ENCODE data around the gene LSM3.

Gene LSM3

DNA sequence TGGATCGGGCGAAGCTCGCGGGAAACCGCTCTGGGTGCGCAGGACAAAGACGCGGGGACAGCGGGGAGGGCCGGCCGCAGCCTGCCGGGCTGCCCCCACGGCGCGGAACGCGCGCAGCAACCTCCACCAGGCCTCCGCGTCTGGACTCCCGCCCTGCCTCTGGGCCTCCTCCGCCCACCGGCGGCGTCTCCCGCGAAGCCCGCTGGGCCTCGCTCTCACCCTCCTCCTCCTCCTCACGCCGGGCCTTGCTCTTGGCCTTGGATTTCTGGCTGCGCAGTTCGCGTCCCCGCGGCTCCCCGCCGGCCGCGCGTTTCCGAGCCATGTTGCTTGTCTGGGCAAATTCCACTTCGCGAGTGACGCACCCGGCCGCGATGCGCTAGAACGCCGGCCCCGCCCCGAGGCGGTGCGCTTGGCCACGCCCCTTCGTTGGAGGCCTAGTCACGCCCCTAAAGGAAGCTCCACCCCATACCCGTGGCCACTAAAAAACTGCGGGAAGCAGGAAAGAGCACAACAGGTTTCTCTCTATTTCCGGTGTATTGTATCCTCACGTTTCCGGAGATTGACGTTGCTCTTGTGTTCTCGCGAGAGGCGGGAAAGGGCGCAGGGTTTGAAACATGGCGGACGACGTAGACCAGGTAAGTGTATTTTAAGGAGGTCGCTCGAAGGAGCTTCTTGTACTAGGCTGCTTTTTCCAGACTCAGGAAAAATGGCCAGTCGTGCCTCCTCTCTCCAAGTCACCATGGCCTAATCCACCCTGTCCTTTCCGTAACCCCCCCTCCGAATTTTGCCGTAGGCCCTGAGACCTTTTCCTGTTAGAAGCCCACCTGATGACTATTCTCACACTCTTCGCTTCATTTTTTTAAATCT, at the start of gene LSM3, which contains the start of gene XPC:
Gene LSM3 (plus strand): TSS at position 571 of the 867 bp plus-strand sequence. CDS start 44 bp downstream, at position 615.
Gene XPC (minus strand): TSS at position 355 of the 867 bp plus-strand sequence. CDS start 33 bp downstream, at position 322.
- peak; percentile 96 for DNase-seq (ENCODE audit: low read depth)

DNA sequence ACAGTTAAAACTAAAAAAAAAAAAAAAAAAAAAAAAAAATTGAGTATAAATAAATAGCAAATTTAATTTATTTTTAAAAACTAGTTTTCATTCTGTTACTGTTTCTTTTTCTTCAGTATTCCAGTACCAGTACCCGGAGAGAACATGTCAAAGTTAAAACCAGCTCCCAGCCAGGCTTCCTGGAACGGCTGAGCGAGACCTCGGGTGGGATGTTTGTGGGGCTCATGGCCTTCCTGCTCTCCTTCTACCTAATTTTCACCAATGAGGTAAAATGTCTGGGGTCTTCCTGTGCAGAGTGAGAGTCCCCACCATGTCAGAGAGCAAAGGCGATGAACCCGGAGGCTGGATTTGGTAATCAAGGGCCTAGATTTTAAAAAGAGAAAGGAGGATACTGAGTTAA, 49.3 kb upstream of the LSM3 start:
- DNase-seq (ENCODE audit: low read depth): no peak

DNA sequence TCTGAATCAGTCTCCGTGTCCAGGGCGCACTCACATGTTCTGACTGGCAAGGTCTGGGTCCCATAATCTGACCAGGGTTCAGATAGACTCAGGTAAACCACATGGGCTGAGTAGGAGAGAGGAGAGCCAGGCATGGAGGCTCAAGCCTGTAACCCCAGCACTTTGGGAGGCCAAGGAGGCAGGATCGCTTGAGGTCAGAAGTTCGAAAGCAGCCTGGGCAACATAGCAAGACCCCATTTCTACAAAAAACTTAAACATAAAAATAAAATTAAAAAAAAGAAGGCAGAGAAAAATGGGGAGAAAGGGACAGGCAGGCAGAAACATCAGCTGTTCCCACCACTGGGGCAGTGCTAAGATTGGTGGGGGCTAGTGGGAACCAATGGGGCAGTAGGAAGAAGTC, 48.4 kb upstream of the LSM3 start:
- no peak for DNase-seq (ENCODE audit: low read depth)

DNA sequence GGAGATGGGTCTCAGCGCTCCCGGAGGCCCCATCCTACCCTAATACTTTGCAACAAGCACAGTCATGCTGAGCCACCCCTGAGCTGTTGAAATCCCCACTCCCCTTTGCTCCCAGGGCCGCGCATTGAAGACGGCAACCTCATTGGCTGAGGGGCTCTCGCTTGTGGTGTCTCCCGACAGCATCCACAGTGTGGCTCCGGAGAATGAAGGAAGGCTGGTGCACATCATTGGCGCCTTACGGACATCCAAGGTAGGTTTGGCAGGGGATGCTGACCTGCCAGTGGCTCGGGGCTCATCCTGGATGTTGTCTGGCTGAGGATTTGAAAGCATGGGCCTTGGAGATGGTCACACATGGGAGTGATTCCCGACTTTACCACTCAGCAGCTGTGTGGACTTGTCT, 47.9 kb upstream of the LSM3 start:
- no peak for DNase-seq (ENCODE audit: low read depth)

DNA sequence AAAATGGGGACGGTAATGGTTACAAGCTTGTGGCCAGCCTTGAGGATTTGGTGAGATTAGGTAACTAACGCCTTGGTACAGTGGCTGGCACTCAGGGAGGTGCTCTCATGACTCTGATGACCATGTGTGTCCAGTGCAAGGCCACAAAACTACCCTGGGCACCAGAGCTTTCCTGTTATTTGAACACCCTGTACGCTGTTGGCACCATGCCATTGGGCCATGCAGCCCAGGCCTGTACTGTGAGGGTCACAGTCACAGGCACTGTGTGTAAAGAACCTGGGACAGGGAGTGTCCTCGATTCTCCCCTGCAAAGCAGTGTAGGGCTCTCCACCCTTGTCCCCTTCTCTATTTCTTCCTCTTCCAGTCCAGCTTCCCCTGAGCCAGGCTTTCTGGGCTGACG, 47.5 kb upstream of the LSM3 start:
- DNase-seq (ENCODE audit: low read depth): no peak

DNA sequence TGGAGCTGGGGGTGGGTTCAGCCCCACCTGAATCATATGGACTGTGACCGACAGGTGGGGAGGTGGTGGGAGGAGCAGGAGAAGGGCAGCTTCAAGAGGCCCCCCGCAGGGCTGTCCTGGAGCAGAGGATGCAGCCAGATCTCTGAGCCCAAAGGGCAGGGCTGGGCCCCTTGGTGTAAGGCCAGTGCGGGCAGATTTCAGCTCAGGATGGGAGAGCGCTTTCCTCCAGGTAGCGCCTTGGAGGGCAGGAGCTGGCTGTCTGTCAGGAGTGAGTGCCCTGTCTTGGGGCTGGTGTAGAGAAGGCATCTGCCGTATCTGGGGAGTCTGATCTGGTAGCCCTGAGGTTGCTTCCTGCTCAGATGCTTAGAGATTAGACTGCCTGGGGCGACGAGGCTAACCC, 46.5 kb upstream of the LSM3 start:
- DNase-seq (ENCODE audit: low read depth): no peak

DNA sequence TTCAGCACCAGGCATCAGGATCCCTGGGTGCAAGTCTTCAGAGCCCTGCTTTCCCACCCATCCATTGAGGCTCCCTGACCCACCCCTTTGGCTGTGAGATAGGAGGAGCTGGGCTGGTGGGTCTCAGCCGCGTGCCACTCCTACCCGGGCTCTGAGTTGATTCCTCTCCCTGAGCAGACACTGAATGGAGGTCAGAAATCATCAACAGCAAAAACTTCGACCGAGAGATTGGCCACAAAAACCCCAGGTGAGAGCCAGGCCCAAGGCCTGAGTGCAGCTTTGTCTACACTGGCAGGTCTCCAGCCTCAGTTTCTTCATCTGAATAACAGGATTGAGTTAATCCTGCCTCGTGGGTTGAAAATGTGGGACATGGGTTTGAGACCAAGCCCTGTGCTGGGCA, 45.9 kb upstream of the LSM3 start:
- DNase-seq (ENCODE audit: low read depth): no peak

DNA sequence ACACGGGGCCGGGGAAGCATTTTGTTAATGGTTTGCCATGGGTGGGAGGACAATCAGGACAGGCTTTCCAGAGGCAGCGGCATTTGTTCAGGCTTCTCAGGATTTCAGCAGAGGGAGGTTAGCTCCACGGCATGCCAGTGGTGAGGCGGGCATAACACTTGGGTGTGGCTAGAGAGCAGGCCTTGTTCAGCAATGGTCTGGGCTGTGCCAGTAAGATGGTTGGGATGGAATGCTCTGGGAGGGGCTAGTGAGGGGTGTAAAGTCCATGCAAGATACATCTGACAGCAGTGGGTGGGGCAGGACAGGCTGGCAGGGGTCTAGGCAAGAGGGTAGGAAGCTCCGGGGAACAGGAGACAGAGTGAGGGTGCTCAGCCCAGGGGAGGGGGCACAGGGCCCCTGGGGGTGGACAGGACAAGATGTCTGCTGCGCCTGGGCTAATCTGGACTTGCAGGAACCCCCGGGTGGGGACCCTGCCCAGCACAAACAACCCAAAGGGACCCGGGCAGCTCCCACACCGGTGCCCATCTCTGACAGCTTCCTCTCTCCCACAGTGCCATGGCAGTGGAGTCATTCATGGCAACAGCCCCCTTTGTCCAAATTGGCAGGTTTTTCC, 45.3 kb upstream of the LSM3 start:
- no peak for DNase-seq (ENCODE audit: low read depth)

DNA sequence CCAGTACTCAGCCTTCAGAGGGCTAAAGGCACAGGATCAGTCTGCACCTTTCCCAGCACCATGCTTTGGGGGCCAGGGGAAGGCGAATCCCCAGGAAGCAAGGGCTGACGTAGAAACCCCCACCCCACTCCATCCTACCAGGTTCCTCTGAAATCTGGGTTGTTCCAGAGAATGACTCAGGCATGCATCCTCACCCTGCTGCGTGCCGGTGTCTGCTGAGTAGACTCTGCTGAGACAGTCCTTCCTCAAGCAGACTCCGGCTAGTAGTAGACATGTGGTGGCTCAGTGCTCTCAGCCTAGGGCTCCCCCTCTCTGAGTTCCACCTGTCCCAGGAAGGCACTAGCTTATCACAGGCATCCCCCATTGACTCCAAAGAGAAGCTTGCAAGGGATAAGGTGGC, 44.7 kb upstream of the LSM3 start:
- no peak for DNase-seq (ENCODE audit: low read depth)

DNA sequence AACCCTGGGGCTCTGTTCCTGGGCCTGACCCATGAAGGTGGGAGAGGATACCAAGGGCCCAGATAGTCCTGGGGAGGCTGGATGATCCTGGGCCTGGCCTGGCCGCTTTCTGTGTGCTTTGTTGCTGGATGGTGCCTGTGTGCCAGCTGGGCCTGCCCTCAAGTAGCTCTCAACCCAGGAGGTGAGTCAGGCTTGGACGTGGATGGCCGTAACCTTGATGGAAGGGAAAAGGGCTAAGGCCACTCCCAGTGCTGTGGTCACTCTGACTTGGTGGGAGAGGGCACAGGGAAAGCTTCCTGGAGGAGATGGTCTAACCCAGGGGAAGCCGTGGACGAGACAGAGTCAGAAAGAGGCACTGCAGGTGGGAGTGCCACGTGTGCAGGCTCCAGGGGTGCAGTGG, 44.3 kb upstream of the LSM3 start:
- DNase-seq (ENCODE audit: low read depth): no peak

DNA sequence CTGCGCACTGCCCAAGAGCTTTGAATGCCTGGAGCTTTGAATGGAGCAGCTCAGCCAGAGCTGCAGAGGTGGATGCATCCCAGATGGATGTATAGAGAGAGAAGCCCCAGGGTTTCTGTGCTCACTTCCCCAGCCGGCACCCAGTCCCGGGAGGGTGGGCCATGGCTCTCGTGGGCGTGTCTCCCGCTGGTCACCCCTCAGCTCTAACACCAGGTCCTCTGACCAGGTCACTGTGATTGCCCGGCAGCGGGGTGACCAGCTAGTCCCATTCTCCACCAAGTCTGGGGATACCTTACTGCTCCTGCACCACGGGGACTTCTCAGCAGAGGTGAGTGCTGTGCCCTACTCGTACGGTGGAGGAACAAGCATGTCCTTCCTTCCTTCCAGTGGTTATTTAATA, 43.0 kb upstream of the LSM3 start:
- no peak for DNase-seq (ENCODE audit: low read depth)

DNA sequence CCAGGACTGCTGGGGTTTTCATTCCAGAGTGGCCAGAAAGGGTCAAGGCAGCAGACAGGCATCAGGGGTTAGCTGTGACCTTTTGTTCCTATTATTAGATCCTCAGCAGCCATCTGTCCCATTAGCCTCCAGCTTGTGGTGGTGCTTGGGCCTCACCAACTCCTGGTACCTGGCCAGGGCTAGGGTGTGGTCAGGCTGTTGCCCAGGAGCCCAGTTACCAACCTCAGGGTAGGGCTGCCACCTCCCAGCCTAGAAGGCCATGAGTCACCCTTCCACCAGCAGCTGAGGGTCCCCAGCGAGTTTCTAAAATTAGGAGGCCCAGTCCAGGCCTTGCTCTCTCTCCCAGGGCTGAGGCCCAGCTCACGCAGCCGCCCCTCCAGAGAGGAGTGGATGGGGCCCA, 41.6 kb upstream of the LSM3 start:
- no peak for DNase-seq (ENCODE audit: low read depth)

DNA sequence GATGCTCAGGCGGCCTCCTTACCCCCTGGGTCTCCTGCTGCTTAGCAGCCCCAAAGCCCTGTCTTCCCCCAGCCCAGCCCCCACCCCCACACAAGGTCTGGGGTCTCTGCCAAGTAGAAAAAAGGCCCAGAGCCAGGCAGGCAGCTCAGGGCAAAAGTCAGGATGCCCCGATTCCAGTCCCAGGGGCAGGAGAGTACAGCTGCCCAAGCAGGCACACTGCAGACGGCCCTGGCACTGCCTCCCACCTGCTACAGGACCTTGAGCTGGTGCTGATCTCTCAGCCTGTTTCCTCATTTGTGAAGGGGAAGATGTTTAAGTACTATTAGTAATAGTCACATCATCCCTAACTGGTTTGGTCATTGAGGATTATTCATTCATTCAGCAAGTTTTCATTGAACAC, 41.2 kb upstream of the LSM3 start:
- no peak for DNase-seq (ENCODE audit: low read depth)

DNA sequence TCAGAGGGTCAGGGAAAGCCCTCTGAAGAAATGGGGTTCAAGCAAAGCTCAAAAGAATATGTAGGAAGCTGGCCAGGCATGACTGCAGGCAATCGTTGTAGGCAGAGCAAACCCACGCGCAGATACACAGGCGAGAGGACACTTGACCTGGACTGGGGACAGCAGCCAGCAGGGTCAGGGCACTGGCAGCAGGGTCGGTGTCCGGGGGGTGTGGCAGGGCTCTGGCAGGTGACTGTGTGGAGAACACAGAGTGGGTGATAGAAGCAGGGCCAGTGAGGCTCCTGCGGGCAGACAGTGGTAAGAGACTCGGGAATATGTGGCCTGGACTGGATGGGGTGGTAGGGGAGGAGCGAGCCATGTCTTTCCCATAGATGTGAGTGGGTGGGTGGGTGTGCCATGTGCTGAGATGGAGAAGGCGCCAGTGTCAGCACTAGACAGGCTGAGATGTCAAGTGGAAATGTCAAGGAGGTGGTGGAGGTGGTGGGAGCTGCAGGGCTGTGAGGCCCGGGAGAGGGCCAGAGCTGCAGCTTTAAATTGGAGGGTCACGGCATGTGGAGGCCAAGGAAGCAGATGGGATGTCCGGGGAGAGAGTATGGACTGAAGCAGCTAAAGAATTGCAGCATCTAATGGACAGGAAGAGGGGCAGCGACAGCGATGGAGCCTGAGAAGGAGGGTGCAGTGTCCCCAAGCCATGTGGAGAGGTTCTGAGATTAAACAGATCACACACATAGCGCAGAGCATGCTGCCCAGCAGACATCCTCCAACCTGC, 40.3 kb upstream of the LSM3 start:
- no peak for DNase-seq (ENCODE audit: low read depth)

DNA sequence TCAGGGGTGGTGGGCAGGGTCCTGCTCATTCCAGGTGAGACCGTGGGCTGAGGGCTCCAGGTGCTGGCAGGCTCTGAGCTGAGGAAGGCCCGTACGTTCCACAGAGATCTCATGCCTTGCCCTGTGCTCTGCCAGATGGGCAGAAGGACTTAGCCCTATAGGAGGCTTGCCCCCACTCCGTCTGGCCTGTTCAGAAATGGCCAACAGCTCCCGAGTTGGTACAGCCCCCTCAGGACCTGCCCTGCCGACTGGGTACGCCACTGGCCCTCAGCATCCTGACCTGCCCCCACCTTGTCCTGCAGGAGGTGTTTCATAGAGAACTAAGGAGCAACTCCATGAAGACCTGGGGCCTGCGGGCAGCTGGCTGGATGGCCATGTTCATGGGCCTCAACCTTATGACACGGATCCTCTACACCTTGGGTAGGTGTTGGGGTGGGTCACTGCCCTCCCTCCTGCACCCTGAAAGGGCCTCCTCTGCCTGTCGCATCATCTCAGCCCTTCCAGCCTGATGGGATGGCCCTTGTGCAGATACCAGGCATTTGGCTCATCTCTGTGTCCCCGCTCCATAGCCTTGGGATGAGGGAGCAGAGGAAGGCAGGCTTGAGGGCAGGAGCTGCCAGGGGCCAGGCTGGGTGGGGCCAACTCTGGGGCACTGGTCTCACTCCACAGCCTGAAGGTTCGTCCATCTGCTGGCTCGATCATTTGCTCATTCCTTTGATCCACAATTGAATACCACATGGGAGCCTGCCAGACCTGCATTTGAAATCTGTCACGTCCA, 39.5 kb upstream of the LSM3 start:
- DNase-seq (ENCODE audit: low read depth): no peak

DNA sequence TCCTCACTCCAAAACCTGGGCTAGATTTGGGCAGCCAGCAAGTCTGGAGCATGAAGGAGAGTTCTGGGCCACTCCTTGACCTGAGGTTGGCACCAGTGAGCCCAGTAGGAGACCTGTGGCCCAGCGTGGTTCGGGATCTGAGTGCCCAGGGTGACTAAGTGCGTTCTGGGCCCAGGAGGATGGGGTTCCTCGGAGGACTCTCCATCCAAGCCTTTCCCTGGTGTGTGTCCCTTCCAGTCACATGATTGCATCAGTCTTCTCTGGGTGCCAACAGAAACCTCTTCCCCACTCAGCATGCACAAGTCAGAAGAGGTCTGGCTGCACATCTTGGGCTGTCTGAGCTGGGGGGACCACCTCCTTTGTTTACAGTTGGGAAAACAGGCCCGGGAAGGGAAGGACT, 38.8 kb upstream of the LSM3 start:
- DNase-seq (ENCODE audit: low read depth): no peak

DNA sequence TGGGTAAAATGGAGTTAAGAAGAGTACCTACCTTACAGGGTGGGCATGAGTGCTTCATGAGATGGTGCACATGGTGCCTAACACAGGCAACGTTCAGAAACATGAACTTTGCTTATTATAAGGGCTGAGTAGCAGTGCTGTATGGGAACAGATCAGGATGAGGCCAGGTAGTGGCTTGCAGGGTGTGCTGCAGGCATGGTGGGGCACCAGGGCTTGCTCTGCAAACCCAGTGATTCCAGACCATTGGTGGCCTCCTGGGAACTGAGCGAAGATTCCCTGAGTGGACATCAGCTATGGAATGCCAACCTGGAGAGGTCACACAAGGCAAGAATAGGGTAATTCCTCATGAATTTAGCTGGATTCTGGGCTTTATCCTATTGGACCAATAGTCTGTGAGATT, 37.9 kb upstream of the LSM3 start:
- no peak for DNase-seq (ENCODE audit: low read depth)

DNA sequence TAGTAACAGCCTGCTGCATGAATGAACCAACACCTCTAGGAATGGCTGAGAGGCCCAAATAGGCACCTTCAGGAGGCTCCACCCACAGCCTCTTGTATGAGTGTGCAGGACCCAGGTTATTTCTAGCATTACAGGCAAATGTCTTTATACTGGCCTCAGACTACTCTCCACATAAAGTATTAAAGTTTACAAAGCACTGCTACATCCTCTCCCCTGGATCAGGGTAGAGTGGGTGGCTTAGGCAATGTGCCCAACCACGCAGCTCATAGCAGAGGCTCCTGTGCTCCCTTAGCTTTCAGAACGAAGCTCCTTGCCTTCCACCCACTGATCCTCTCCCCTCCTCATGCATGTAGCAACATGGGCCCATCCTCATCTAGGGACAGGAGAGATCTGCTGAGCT, 37.5 kb upstream of the LSM3 start:
- no peak for DNase-seq (ENCODE audit: low read depth)

DNA sequence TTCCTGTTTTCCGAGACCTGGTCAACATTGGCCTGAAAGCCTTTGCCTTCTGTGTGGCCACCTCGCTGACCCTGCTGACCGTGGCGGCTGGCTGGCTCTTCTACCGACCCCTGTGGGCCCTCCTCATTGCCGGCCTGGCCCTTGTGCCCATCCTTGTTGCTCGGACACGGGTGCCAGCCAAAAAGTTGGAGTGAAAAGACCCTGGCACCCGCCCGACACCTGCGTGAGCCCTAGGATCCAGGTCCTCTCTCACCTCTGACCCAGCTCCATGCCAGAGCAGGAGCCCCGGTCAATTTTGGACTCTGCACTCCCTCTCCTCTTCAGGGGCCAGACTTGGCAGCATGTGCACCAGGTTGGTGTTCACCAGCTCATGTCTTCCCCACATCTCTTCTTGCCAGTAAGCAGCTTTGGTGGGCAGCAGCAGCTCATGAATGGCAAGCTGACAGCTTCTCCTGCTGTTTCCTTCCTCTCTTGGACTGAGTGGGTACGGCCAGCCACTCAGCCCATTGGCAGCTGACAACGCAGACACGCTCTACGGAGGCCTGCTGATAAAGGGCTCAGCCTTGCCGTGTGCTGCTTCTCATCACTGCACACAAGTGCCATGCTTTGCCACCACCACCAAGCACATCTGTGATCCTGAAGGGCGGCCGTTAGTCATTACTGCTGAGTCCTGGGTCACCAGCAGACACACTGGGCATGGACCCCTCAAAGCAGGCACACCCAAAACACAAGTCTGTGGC, 36.8 kb upstream of the LSM3 start:
- DNase-seq (ENCODE audit: low read depth): no peak

DNA sequence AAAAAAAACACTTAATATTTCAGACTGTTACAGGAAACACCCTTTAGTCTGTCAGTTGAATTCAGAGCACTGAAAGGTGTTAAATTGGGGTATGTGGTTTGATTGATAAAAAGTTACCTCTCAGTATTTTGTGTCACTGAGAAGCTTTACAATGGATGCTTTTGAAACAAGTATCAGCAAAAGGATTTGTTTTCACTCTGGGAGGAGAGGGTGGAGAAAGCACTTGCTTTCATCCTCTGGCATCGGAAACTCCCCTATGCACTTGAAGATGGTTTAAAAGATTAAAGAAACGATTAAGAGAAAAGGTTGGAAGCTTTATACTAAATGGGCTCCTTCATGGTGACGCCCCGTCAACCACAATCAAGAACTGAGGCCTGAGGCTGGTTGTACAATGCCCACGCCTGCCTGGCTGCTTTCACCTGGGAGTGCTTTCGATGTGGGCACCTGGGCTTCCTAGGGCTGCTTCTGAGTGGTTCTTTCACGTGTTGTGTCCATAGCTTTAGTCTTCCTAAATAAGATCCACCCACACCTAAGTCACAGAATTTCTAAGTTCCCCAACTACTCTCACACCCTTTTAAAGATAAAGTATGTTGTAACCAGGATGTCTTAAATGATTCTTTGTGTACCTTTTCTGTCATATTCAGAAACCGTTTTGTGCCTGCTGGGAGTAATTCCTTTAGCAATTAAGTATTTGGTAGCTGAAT, 35.9 kb upstream of the LSM3 start:
- DNase-seq (ENCODE audit: low read depth): peak; percentile 26

Data from activated T-helper 1 cell treated with Interleukin-2 at 50 U/mL for 16 hours (primary cell).